ENCODE measurements around the gene APBA3.

The APBA3 gene

DNA sequence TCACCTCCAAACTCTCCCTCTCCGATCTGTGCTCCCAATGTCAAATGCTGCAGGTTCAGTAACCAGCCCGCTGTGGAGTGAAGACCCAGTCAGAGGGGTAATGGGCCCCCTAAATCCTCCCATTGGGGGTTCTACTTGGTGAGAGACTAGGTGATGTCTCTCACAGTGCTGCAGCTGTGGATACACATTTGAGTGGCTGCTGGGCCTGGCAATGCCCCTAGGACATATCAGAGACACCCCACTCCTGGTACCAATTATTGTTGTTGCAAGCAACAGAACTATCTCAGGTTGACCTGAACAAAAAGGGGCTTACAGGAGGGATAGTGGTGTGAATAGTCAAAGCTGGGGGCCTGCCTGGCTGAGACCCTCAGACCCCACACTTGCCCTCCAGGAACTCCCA is 20.1 kb upstream of the APBA3 start:
- no peak overlapping the region for H3K4me3 ChIP-seq (ENCODE audit: low read depth, low read length)
- TF ChIP-seq, protein P1, sequence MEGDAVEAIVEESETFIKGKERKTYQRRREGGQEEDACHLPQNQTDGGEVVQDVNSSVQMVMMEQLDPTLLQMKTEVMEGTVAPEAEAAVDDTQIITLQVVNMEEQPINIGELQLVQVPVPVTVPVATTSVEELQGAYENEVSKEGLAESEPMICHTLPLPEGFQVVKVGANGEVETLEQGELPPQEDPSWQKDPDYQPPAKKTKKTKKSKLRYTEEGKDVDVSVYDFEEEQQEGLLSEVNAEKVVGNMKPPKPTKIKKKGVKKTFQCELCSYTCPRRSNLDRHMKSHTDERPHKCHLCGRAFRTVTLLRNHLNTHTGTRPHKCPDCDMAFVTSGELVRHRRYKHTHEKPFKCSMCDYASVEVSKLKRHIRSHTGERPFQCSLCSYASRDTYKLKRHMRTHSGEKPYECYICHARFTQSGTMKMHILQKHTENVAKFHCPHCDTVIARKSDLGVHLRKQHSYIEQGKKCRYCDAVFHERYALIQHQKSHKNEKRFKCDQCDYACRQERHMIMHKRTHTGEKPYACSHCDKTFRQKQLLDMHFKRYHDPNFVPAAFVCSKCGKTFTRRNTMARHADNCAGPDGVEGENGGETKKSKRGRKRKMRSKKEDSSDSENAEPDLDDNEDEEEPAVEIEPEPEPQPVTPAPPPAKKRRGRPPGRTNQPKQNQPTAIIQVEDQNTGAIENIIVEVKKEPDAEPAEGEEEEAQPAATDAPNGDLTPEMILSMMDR (IDR thresholded peaks at IDR 0.05; ENCODE audit: low read depth, low read length) = no peak

DNA sequence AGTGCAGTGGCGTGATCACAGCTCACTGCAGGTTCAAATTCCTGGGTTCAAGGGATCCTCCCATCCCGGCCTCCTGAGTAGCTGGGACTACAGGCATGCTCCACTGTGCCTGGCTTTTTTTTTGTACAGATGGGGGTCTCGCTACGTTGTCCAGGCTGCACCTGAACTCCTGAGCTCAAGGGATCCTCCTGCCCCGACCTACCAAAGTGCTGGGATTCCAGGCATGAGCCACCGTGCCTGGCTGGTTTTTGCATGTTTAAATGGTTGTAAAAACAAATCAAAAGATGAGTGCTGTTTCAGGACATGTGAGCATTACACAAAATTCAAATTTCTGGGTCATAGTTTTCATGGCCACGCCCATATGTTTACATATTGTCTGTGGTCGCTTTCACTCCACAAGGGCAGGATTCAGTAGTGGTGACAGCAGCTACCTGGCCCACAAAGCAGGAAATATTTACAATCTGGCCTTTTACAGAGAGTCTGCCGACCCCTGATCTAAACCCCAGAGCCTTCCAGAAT is 19.4 kb upstream of the APBA3 start:
- TF ChIP-seq, protein P1 (IDR thresholded peaks at IDR 0.05; ENCODE audit: low read depth, low read length) = no peak
- H3K4me3 ChIP-seq (ENCODE audit: low read depth, low read length) = no peak overlapping the region

DNA sequence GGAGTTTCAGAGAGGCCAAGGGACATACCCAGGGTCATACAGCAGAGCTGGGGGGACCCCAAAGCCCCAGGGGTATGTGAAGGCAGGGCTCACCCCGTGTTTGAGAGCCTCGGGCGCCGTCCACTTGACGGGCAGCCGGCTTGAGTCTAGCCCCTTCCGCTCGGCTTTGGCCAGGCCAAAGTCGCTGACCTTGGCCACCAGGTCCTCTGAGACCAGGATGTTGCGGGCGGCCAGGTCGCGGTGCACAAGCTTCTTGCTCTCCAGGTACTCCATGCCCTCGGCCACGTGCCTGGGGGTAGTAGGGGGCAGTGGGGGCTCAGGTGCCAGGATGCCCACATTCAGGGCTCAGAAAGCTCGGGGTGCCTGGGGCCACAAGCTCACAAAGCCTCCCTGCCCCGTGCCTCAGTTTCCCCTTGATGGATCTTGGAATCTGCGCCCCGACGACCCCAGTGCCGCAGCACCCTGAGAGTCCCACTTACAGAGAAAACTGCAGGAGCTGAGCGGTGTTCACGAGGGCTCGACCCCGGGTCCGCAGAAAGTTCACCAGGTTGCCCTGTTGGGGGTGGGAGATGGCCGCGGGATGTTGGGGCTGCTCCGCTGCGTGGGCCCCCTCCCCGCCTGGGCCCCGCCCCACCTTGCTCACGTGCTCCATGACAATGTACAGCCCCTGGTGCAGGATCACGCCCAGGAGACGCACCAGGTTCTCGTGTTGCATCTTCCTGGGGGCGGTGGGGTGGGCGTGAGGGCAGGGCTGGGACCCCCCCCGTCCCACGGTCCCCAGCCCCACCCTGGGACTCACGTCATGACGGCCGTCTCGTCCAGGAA is 17.6 kb upstream of the APBA3 start:
- TF ChIP-seq, protein P1 (IDR thresholded peaks at IDR 0.05; ENCODE audit: low read depth, low read length) = no peak
- H3K4me3 ChIP-seq (ENCODE audit: low read depth, low read length) = no peak overlapping the region

DNA sequence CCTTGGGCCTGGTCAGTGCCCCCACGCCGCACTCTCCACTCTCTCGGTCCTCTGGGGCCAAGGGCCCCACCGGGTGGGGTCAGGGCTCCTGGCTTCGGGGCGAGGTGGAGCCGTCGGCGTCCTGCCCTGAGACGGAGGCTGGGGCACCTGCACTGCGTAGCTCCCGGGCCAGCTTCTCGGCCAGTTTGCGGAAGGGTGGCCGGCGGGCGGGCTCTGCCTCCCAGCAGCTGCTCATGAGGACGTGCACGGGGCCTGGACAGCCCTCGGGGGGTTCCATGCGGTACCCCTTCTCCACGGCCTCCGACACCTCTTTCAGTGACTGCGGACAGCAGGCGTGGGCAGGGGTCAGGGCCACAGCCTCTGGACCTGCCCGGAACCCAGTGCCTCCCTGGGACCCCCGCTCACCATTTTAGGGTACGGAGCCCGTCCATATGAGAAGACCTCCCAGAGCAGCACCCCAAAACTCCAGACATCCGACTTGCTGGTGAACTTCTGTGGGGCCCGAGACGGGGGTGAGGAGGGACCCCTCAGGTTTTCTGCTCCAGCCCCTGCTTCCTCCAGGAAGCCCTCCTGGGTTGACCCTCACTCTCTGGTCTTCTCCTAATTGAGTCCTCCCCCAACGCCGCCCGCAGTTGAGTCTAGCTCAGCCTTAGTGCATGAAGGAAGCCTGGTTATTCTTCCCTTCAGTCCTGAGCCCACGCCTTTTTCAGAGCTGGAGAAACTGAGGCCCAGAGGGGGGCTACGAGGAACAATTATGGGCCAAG is 16.8 kb upstream of the APBA3 start:
- TF ChIP-seq, protein P1 (IDR thresholded peaks at IDR 0.05; ENCODE audit: low read depth, low read length) = no peak

DNA sequence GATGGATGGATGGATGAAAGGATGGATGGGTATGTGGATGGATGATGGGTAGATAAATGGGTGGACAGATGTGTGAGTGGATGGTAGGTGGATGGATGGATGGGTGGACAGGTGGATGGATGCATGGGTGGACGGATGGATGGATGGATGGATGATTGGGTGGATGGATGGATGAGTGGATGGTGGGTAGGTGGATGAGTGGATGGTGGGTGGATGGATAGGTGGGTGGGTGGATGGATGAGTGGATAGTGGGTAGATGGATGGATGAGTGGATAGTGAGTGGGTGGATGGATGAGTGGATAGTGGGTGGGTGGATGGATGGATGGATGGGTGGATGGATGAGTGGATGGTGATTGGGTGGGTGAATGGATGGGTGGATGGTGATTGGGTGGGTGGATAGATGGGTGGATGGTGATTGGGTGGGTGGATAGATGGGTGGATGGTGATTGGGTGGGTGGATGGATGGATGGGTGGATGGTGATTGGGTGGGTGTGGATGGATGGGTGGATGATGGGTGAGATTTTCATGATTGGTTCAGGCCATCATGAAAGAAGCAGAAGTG is 15.1 kb upstream of the APBA3 start:
- TF ChIP-seq, protein P1 (IDR thresholded peaks at IDR 0.05; ENCODE audit: low read depth, low read length) = no peak

More for the DNA sequence above, 16.8 kb upstream of the APBA3 start:
- no peak overlapping the region for H3K4me3 ChIP-seq (ENCODE audit: low read depth, low read length)

DNA sequence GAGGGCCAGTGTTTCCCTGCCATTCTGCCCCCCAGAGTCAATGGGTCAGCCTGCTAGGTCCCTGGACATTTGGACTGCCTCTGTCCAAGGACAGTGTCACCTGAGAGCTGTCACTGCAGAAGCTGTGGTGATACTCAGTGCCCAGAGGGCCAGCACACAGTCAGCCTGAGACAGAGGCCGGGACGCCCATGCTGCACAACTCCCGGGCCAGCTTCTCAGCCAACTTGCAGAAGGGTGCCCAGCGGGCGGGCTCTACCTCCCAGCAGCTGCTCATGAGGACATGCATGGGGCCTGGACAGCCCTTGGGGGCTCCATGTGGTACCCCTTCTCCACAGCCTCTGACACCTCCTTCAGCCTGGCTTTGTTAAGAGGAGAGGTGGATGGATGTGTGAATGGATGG is 14.3 kb upstream of the APBA3 start:
- TF ChIP-seq, protein P1 (IDR thresholded peaks at IDR 0.05; ENCODE audit: low read depth, low read length) = no peak

More for the DNA sequence above, 15.1 kb upstream of the APBA3 start:
- no peak overlapping the region for H3K4me3 ChIP-seq (ENCODE audit: low read depth, low read length)

More for the DNA sequence above, 14.3 kb upstream of the APBA3 start:
- no peak overlapping the region for H3K4me3 ChIP-seq (ENCODE audit: low read depth, low read length)

All from WI38 (cell line).